SW480 (cell line): ENCODE data around the gene NAA40.

Source experiments
- DNase-seq: peaks from one replicate; pipeline ENCODE4 v3.0.0-alpha.2; 2016; ENCODE audit warnings: low spot score

Gene NAA40

GRCh38 chr11:63913866-63914830 is 24.7 kb upstream of the NAA40 start:
- DNase-seq, result no peak

GRCh38 chr11:63914896-63915691 is 23.7 kb upstream of the NAA40 start:
- no peak for DNase-seq

- no peak for DNase-seq
Observed at GRCh38 chr11:63915961-63916836, 22.6 kb upstream of the NAA40 start.

- peak; percentile 81 for DNase-seq
Observed at GRCh38 chr11:63916837-63917691, 21.7 kb upstream of the NAA40 start, which contains the start of gene RCOR2. Gene RCOR2, minus strand, starts transcription at chr11:63917164. Its CDS starts 708 bp downstream, at chr11:63916456.

GRCh38 chr11:63917692-63918506 is 20.9 kb upstream of the NAA40 start:
- peak; percentile 68 for DNase-seq

- no peak for DNase-seq
Observed at GRCh38 chr11:63918507-63919191, 20.2 kb upstream of the NAA40 start.

- no peak for DNase-seq
Observed at GRCh38 chr11:63919267-63920125, 19.3 kb upstream of the NAA40 start.

- DNase-seq, result no peak
Observed at GRCh38 chr11:63920126-63920938, 18.5 kb upstream of the NAA40 start.

GRCh38 chr11:63920939-63921417 is 17.8 kb upstream of the NAA40 start:
- no peak for DNase-seq

- no peak for DNase-seq
Observed at GRCh38 chr11:63922673-63923192, 16.1 kb upstream of the NAA40 start.

- DNase-seq, result no peak
Observed at GRCh38 chr11:63923319-63923718, 15.5 kb upstream of the NAA40 start.

GRCh38 chr11:63929616-63930015 is 9.2 kb upstream of the NAA40 start:
- no peak for DNase-seq

GRCh38 chr11:63931045-63931444 is 7.8 kb upstream of the NAA40 start:
- no peak for DNase-seq

- DNase-seq, result no peak
Observed at GRCh38 chr11:63931876-63932275, 6.9 kb upstream of the NAA40 start.

GRCh38 chr11:63933459-63933858 is 5.3 kb upstream of the NAA40 start:
- no peak for DNase-seq

- no peak for DNase-seq
Observed at GRCh38 chr11:63937713-63938478, 906 bp upstream of the NAA40 start.
